ENCODE data around the gene LINGO3.

Gene LINGO3

DNA sequence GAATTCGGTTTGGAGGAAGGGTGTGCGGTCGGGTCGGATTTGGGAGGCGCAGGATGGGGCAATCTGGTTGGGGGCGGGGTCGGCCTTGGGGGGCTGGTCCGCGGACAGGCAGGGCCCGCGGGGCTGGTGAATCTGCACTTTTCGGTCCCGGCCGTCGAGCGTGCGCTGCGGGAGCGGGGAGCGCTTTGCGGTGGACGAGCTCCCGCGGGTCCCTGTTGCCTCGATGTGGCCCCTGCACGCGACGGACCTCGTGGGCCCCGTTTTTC is 37.9 kb downstream of the LINGO3 start:
- no peak for DNase-seq (ENCODE audit: low read depth, low spot score)
- peak overlapping the region; percentile 93 for H3K27ac ChIP-seq

DNA sequence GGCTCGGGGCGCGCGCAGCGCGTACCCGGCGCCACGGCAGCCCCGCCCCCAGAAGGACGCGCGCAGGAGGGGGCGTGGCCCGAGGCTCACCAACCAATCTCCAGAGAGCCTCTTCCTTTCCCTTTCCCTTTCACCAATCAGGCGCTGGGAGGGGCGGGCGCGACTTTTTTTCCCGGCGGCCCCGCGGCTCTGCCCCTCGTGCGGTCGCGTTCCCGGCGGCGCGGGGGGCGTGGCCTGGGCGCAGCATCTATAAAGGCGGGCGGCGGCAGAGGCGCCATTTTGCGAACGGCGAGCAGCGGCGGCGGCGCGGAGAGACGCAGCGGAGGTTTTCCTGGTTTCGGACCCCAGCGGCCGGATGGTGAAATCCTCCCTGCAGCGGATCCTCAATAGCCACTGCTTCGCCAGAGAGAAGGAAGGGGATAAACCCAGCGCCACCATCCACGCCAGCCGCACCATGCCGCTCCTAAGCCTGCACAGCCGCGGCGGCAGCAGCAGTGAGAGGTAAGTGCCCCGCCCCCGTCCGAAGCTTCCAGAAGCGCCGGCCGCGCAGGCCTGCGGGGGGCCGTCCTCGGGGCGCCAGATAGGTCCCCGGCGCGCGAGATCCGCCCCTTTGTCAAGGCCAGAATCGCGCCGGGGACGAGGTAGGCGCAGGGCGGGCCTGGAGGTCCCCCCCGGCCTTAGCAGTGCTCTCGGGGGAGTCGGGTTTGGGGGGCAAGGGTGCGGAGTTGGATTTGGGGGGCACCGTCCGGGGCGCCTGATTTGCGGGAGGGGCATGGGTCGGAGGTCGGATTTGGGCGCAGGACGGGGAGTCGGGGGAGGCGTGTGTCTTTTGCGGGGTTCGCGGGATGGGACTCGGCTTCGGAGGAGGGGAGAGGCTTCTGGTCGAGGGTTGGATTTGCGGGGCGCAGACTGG is 38.5 kb downstream of the LINGO3 start:
- peak overlapping the region; percentile 93 for H3K27ac ChIP-seq
- peak; percentile 72 for DNase-seq (ENCODE audit: low read depth, low spot score)

DNA sequence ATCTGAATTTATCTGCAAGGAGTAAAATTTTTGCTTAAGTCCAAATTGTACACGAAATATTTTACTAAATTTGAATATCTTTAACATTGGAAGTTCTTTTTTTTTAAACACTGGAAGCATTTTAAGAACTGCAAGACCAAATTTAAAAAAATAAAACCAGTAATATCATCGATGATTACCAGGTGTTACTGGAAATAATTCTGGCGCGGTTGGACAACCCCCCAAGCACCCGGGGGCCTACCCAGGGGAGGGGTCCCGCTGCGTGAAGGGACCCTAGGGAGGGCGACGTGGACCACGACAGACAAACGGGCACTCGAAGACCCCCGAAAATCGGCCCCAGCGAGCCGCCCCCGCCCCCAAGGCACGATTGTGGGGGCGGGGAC is 39.1 kb downstream of the LINGO3 start:
- H3K27ac ChIP-seq: peak overlapping the region; percentile 93
- no peak for DNase-seq (ENCODE audit: low read depth, low spot score)

DNA sequence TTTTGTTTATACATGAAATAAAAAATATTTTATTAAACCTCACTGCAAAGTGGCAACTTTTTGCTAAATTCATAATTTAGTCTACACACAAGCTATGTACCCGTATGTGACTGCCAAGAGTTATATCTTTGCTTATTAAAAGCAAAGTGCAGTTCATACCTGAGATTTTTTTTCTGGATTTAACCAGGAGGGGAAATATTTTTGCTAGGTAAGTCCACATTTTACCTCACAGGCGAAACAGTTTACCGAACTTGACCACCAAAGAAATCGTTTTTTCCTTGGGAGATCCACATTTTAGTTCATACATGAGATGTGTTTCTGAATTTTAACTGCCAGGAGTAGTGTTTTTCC is 39.5 kb downstream of the LINGO3 start:
- DNase-seq (ENCODE audit: low read depth, low spot score): no peak
- no peak overlapping the region for H3K27ac ChIP-seq

DNA sequence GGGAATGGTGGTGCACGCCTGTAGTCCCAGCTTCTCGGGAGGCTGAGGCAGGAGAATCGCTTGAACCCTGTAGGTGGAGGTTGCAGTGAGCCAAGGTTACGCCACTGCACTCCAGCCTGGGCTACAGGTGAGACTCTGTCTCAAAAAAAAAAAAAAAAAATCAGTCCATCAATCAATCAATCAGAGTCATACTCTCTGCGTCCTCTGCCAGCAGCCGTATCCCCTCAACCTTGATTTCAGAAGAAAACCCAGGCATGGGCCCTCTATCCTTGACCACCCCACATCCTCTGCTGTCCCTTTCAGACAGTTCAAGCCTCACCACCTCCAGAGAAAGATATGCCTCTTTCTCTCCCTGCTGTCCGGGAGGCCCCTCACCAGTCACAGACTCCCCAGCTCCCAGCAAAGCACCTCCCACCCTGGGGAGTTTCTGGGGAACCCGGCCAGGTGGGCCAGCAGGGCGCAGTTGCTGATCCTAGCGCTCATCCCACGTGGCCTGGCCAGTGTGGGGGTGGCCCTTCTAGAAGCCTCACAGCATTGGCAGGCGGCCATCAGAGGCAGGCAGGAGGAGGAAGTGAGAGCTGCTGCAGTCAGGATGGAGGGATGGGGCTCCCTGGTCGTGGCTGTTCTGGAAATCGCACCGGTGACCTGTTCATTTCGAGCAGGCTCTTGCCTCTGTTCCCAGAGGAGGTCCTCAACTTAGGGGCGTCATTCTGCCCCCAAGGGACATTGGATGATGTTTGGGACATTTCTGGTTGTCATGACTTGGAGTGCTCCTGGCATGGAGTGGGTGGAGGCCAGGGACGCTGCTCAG is 41.6 kb downstream of the LINGO3 start:
- no peak for DNase-seq (ENCODE audit: low read depth, low spot score)
- H3K27ac ChIP-seq: no peak overlapping the region

DNA sequence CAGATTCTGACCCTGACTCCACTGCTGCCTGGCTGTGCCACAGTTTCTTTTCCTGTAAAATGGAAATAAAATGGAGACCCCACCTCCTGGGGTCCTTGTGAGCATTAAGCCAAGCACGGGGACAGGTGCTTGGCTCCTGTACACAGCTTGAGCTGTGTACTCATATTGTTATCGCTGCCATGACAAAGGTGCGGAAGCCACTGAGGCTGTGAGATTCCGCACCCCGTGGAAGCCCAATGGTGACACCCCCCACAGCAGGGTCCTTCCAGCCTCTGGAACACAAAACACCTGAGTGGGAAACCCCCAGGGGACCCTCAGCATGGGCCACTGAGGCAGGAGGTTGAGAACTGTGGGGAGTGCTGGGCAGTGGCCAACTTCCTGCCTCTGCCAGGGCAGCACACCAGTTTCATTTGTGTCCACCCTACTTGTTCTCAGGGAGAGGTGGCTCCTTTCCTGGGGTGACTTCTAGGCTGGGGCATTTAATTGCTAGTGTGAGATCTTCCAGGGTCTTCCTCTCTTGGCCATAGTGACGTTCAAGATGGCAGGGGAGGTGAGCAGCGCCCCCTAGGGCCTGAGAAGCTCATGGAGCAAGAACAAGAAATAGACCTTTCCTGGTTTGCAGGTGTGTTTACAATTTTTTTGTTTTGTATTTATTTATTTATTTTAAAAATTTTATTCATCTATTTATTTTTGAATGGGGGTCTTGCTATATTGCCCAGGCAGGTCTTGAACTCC is 46.3 kb downstream of the LINGO3 start:
- no peak overlapping the region for H3K27ac ChIP-seq
- no peak for DNase-seq (ENCODE audit: low read depth, low spot score)

DNA sequence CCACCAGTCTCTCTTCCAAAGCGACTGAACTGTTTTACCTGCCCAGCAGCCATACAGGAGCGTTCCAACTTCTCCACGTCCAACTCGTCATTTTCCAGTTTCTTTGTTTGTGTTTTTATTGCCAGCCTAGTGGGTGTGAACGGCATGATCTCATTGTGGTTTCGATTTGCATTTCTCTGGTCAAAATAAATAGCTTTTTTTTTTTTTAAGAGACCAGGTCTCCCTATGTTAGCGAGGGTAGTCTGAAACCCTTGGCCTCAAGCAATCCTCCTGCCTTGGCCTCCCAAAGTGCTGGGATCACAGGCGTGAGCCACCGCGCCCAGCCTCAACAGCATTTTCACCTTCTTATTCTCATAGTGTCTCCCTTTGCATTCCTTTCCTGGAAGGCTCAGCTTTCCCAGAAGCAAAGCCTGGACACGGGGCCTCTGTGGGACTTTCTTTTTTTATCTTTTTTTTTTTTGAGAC is 47.6 kb downstream of the LINGO3 start:
- no peak for DNase-seq (ENCODE audit: low read depth, low spot score)
- no peak overlapping the region for H3K27ac ChIP-seq

DNA sequence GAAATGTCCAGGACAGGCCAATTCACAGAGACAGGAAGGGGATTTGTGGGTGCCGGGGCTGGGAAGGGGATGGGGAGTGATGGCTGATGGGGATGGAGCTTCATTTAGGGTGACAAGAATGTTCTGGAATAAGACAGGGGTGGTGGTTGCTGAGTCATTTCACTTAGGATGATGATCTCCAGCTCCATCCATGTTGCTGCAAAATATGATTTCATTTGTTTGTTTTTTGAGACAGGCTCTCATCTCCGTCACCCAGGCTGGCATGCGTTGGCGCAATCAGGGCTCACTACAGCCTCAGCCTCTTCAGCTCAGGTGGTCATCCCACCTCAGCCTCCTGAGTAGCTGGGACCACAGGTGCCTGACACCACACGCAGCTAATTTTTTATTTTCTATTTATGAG is 48.6 kb downstream of the LINGO3 start:
- no peak for DNase-seq (ENCODE audit: low read depth, low spot score)
- H3K27ac ChIP-seq: no peak overlapping the region
